ENCODE data around the gene ATP4B.

ATP4B gene

DNA sequence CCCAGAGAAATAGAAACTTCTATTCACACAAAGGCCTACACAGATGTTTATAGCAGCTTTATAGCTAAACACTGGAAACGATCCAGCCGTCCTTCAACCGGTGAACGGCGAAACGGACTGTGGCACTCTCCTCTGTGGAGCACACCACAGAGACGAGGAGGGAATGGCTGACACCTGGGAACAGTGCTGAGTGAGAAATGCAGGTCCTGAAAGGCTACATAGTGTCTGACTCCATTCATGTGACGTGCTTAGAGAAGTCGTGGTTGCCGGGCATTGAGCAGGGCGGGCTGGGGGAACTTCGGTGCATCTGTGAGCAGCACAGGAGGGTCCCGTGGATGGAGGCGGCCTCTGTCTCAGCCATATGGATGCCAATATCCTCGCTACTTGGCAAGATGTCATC is 5.9 kb upstream of the ATP4B start:
- TF ChIP-seq, protein P1, sequence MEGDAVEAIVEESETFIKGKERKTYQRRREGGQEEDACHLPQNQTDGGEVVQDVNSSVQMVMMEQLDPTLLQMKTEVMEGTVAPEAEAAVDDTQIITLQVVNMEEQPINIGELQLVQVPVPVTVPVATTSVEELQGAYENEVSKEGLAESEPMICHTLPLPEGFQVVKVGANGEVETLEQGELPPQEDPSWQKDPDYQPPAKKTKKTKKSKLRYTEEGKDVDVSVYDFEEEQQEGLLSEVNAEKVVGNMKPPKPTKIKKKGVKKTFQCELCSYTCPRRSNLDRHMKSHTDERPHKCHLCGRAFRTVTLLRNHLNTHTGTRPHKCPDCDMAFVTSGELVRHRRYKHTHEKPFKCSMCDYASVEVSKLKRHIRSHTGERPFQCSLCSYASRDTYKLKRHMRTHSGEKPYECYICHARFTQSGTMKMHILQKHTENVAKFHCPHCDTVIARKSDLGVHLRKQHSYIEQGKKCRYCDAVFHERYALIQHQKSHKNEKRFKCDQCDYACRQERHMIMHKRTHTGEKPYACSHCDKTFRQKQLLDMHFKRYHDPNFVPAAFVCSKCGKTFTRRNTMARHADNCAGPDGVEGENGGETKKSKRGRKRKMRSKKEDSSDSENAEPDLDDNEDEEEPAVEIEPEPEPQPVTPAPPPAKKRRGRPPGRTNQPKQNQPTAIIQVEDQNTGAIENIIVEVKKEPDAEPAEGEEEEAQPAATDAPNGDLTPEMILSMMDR (IDR thresholded peaks at IDR 0.05) = no peak
- TF ChIP-seq ZFX (IDR thresholded peaks at IDR 0.05; ENCODE audit: borderline replicate concordance) = no peak
- no peak overlapping the region for H3K27ac ChIP-seq

DNA sequence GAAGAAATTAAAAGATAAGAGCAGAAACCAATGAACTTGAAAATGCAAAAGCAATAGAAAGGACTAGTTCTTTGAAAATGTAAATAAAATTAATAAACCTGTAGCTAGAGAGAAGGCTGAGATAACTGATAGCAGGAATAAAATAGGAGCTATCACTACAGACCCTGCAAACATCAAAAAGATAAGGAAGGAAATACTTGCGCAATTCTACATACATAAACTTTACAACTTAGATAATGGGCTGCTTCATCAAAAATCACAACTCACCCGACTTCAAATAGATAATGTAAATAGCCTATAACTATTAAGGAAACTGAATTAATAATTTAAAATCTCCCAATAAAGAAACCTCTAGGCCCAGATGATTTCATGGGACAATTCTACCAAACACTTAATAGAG is 3.5 kb upstream of the ATP4B start:
- TF ChIP-seq, protein P1 (IDR thresholded peaks at IDR 0.05) = no peak
- TF ChIP-seq ZFX (IDR thresholded peaks at IDR 0.05; ENCODE audit: borderline replicate concordance) = no peak
- H3K27ac ChIP-seq = no peak overlapping the region

DNA sequence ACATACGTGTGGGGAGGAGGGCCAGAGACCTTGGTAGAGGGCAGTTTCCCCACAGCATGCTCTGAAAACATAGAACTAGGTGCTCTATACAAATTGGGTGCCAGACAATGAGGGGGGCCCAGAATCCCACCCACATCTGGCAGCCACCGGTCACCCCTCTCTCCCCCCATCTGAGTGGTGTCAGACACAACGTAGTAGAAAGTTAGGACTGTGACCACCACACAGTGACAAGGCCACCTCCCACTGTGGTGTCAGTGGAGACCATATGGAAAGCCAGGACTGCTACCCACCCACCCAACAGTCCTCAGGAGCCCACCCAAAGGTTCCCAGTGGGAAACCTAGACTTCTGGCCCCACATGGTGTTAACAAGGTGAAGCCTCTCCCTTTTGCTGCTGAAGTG is 2.1 kb upstream of the ATP4B start:
- no peak overlapping the region for H3K27ac ChIP-seq
- TF ChIP-seq, protein P1 (IDR thresholded peaks at IDR 0.05) = no peak
- no peak for TF ChIP-seq ZFX (IDR thresholded peaks at IDR 0.05; ENCODE audit: borderline replicate concordance)

DNA sequence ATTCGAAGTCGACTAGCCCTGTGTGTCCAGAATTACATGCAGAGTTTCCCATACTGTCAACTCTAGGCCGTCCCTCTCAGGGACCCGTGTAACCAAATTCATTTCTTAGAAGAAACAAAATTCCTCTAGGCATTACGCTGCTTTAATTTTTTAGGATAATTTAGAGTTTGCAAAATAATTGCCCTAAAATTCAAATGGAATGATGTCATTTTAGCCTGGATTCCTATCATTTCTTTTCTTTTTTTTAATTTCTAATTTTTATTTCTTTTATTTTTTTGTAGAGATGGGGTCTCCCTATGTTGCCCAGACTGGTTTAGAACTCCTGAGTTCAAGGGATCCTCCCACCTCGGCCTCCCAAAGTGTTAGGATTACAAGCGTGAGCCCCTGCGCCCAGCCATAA is 1.3 kb upstream of the ATP4B start:
- H3K27ac ChIP-seq = no peak overlapping the region
- TF ChIP-seq, protein P1 (IDR thresholded peaks at IDR 0.05) = no peak
- TF ChIP-seq ZFX (IDR thresholded peaks at IDR 0.05; ENCODE audit: borderline replicate concordance) = no peak

DNA sequence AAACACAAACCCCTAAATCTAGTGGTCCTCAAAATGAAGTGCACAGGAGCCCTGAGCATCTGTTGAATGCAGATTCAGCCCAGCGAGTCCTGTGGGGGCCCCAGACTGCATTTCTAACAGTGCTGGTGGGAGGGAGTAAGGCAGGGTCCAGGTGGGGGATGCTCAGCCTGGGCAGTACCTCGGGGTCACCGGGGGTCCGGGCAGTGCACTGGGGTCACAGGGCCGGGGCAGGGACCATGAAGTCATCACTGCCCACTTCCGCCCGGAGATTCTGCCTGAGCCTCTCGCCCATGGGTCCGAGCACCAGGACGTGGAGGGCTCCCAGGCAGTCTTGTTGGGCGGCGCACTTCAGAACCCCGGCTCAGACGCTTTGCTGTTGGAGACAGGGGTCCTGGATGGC is 838 bp upstream of the ATP4B start:
- no peak for TF ChIP-seq ZFX (IDR thresholded peaks at IDR 0.05; ENCODE audit: borderline replicate concordance)
- TF ChIP-seq, protein P1 (IDR thresholded peaks at IDR 0.05) = no peak
- no peak overlapping the region for H3K27ac ChIP-seq

DNA sequence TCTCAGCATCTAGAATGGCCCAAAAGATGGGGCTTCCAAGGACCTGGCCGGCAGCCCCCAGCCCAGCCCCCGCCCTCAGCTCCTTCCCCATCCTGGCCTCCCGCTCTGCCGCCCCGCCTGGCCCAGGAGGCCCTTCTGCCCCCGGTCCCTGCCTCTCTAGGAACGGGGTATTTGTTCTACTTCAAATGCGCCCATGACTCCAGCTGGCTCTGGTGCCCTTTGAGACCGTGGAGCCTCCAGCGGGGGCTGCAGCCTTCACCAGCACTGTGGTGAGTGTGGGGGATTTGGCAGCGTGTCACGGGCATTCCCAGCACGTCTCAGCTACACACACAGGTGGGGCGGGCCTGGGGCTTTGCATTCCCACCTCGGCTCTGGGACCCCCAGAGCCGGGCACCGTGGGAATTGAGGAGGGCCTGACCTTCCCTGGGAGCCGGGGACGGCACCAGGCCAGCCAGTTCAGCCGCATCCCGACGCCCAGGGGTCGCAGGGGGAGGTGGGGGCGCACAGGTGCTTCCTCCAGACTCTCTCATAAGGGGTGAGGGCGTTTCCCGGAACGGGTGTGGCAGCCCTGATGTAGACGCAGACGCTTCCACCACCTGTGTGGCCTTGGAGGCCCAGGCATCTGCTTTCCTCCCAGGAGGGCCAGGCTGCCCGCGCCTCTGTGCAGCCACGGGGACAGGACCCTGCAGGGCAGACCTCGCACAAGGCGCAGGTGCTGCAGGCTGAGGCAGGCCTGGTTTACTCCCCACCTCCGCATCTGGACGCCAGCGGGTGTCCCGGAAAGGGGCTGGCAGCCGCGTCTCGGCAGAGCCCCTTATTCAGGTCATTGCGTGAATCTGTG is 947 bp downstream of the ATP4B start:
- no peak for TF ChIP-seq ZFX (IDR thresholded peaks at IDR 0.05; ENCODE audit: borderline replicate concordance)
- TF ChIP-seq, protein P1 (IDR thresholded peaks at IDR 0.05) = no peak
- no peak overlapping the region for H3K27ac ChIP-seq

DNA sequence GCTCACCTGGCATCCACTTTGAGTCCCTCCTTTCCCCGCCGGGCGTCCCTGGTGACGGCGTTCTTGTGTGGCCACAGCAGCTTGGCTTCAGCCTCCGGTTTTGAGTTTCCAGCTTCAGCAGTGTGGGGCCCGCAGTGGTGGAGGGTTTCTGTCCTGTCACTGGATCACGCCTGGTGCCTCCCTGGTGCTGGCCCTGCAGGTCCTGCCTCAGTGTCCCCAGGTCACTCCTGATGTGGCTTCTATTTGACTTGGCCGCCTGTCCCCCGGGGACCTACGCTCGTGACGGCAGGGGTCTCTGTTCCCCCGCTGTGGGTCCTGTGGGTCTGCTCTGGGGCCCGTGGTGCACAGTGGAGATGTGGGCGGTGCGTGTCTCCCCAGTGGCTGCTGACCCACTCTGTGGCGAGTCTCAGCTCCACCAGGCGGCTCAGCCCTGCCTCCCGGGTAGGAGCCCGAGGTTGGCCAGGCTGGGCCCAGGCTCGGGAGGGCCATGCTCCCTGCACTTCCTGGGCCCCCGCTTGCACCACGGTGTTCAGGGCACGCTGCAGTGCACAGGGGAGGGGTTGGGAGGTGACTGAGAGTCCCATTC is 1.9 kb downstream of the ATP4B start:
- no peak for TF ChIP-seq ZFX (IDR thresholded peaks at IDR 0.05; ENCODE audit: borderline replicate concordance)
- TF ChIP-seq, protein P1 (IDR thresholded peaks at IDR 0.05) = no peak
- no peak overlapping the region for H3K27ac ChIP-seq
